Left ventricle myocardium inferior (tissue), 1 donor: ENCODE data around the gene STAC3. TPM values are rescaled to one million over a fixed set of nuclear protein-coding genes. Genes with fewer than 3 reads are reported as not detected.

Source experiments
- DNase-seq: peaks from one replicate; pipeline ENCODE4 v3.0.0-alpha.2; 2020
- H3K27ac ChIP-seq: fragments of 200-600 bp; replicated peaks from 2 replicates; pipeline ENCODE4 v1.8.0; 2021
- H3K27me3 ChIP-seq: fragments of 200-600 bp; 2 replicates; pipeline ENCODE4 v1.8.0; 2021; ENCODE audit warnings: low read depth
- H3K36me3 ChIP-seq: fragments of 200-600 bp; 2 replicates; pipeline ENCODE4 v1.8.0; 2021
- H3K4me1 ChIP-seq: fragments of 200-600 bp; 2 replicates; pipeline ENCODE4 v1.8.0; 2021
- H3K4me3 ChIP-seq: fragments of 200-600 bp; 2 replicates; pipeline ENCODE4 v1.8.0; 2021; ENCODE audit warnings: mild to moderate bottlenecking, moderate library complexity
- H3K9me3 ChIP-seq: fragments of 200-600 bp; replicated peaks from 2 replicates; pipeline ENCODE4 v1.8.0; 2021
- intact Hi-C: fragments of 100-400 bp; cut with micrococcal nuclease; formaldehyde crosslinking; loops from one replicate; pipeline ENCODE4 v1.11.0; 2022
- total RNA-seq: library from RNA; stranded (reverse); fragmentation: NEBNext Ultra II Directional; extraction: Animal tissue kit (Norgen Biotek cat#: 25700); gene quantifications from one replicate; pipeline ENCODE4 v1.2.1, GENCODE V29; 2021
- TF ChIP-seq, protein P1 (sequence below): fragments of 200-600 bp; IDR thresholded peaks from 2 replicates; pipeline ENCODE4 v1.8.0; 2021; ENCODE audit warnings: antibody characterized with exemption, mild to moderate bottlenecking, borderline replicate concordance
- donor health status: DM: no; HTN: yes; CAD: no; lungs with severe emphysema.

STAC3 gene
- total RNA-seq, 1 donor from 2014 or later = 0.69 TPM

DNA sequence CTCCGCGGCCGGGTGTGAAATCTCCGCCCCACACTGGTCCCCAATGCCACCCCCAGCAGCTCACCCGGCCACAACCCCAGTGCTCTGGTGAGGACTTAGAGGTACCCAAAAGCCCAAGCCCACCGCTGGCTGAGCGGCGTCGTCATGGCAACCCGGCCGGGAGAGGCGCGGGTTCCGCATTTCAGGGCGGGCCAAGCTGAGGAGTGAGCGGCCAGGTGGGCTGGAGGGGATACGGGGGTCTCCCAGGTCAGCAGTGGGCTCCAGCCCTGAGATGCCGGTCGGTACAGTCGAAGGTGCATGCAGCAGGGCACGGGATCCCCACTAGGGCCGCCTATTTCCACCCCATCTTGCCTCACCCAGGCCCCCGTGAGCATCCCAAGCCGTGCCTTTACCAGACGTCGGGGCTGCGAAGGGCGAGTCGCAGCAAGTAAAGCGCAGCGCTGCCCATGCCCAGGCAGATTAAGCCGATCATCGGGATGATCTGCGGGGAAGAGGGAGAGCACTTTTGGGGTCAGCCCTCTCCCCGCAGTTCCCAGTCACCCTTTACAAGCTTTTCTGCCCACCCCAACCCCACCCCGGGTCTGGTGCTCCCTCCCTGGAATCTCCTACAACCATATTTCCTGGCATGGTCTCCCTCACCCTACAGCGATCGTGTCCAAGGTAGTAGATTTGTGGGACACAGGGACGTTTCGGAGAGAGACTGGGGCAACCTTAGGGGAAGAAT is 14.6 kb downstream of the STAC3 start:
- Histone ChIP-seq H3K9me3 (no peaks in the 10 kb centered on the region), H3K4me1 (peaks cover 67% of the 10 kb centered on the region)
- intact Hi-C loops = no loop called here

GRCh38 chr12:57235728-57236131 is 15.3 kb downstream of the STAC3 start:
- Histone ChIP-seq H3K4me3 (peak overlapping the region; percentile 69), H3K4me1 (peaks cover 67% of the 10 kb centered on the region), H3K9me3 (no peaks in the 10 kb centered on the region), H3K27ac (peak overlapping the region; percentile 83), H3K27me3 (peaks cover 60% of the 10 kb centered on the region), H3K36me3 (peaks cover 38% of the 10 kb centered on the region)
- TF ChIP-seq, protein P1, sequence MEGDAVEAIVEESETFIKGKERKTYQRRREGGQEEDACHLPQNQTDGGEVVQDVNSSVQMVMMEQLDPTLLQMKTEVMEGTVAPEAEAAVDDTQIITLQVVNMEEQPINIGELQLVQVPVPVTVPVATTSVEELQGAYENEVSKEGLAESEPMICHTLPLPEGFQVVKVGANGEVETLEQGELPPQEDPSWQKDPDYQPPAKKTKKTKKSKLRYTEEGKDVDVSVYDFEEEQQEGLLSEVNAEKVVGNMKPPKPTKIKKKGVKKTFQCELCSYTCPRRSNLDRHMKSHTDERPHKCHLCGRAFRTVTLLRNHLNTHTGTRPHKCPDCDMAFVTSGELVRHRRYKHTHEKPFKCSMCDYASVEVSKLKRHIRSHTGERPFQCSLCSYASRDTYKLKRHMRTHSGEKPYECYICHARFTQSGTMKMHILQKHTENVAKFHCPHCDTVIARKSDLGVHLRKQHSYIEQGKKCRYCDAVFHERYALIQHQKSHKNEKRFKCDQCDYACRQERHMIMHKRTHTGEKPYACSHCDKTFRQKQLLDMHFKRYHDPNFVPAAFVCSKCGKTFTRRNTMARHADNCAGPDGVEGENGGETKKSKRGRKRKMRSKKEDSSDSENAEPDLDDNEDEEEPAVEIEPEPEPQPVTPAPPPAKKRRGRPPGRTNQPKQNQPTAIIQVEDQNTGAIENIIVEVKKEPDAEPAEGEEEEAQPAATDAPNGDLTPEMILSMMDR = no peak
- DNase-seq = no peak
- intact Hi-C loops = no loop called here

More for the DNA sequence above, 14.6 kb downstream of the STAC3 start:
- Histone ChIP-seq H3K27ac (peak overlapping the region; percentile 83), H3K4me3 (peak overlapping the region; percentile 69), H3K27me3 (peaks cover 67% of the 10 kb centered on the region), H3K36me3 (peaks cover 37% of the 10 kb centered on the region)
- TF ChIP-seq, protein P1 = no peak
- no peak for DNase-seq

DNA sequence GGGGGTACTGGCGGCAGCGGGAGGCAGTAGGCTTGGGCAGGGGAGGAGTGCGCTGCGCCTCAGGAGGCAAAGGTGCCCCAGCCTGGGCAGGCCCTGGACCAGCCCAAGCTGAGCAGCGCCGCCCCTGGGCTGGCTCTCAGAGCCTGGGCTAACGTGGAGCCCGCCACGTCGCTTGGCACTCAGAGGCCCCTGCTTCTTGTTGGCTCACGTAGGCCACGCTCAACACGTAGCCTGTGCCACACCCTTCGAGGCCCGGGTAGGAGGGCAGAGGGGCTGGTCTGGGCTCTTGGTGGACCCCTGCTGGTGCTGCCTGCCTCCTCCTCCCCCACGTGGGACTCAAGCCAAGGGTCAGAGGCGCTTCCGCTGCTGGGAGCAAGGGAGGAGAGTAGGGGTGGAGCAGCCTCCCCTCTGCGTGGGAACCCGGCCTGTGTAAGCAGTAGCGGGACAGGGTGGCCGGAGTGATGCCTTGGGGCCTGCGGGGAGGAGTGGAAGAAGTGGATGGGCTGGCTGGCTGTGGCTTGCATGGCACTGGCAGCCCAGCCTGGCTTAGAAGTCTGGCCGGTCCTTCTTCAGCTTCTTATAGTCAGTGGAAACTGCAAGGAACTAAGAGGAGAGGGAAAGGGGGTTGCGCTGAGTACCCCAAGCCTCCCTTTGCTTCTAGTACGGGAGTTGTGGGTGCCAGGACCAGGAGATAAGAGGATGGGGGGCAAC is 15.8 kb downstream of the STAC3 start:
- Histone ChIP-seq H3K9me3 (no peaks in the 10 kb centered on the region), H3K27ac (peak overlapping the region; percentile 83), H3K27me3 (peaks cover 55% of the 10 kb centered on the region), H3K36me3 (peaks cover 38% of the 10 kb centered on the region), H3K4me3 (peak overlapping the region; percentile 69), H3K4me1 (peaks cover 67% of the 10 kb centered on the region)
- intact Hi-C loops = no loop called here
- TF ChIP-seq, protein P1 = no peak
- peak; percentile 77 for DNase-seq

DNA sequence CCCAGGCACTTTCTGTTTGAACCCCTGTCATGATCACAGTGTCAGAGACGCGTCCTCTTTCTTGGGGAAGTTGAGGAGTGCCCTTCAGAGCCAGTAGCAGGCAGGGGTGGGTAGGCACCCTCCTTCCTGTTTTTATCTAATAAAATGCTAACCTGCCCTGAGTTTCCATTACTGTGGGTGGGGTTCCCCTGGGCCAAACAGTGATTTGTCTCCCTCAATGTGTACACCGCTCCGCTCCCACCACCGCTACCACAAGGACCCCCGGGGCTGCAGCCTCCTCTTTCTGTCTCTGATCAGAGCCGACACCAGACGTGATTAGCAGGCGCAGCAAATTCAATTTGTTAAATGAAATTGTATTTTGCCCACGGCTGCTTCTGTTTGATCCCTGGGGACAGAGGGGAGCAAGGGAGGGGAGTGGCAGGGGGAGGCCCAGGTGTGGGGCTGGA is 16.4 kb downstream of the STAC3 start:
- no peak for DNase-seq
- H3K9me3 ChIP-seq = no peaks in the 10 kb centered on the region
- H3K27me3 ChIP-seq = peaks cover 49% of the 10 kb centered on the region
- H3K4me3 ChIP-seq = peak overlapping the region; percentile 69
- peaks cover 67% of the 10 kb centered on the region for H3K4me1 ChIP-seq
- peaks cover 38% of the 10 kb centered on the region for H3K36me3 ChIP-seq
- TF ChIP-seq, protein P1 = no peak
- intact Hi-C loops = no loop called here
- peak overlapping the region; percentile 83 for H3K27ac ChIP-seq

DNA sequence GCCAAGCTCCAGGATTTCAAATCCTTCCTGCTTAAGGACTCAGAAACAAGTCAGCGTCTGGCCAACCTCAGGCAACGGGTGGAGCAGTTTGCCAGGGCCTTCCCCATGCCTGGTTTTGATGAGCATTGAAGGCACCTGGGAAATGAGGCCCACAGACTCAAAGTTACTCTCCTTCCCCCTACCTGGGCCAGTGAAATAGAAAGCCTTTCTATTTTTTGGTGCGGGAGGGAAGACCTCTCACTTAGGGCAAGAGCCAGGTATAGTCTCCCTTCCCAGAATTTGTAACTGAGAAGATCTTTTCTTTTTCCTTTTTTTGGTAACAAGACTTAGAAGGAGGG is 16.8 kb downstream of the STAC3 start:
- Histone ChIP-seq H3K27ac (peak overlapping the region; percentile 83), H3K27me3 (peaks cover 45% of the 10 kb centered on the region), H3K4me3 (peak overlapping the region; percentile 69), H3K9me3 (no peaks in the 10 kb centered on the region), H3K4me1 (peaks cover 65% of the 10 kb centered on the region), H3K36me3 (peaks cover 38% of the 10 kb centered on the region)
- no peak for DNase-seq
- TF ChIP-seq, protein P1 = no peak
- intact Hi-C loops = no loop called here
